Peyer's patch (tissue), 4 donors: Measurements from ENCODE around the gene RITA1. TPM values are rescaled to one million over a fixed set of nuclear protein-coding genes. Genes with fewer than 3 reads are reported as not detected.
A peak's percentile ranks its signal among the peaks of the same experiment; 100 is the strongest.

Source experiments
- DNase-seq, 3 donors: peaks; one replicate each; pipeline ENCODE4 v3.0.0-alpha.2; 2017 to 2019
- H3K27ac ChIP-seq, 4 donors: fragments of 200-600 bp; sonication (generic); one replicate each; pipeline ENCODE4 v1.5.1; 2016 to 2019
- H3K27me3 ChIP-seq, 2 donors: fragments of 200-600 bp; sonication (generic); one replicate each; pipeline ENCODE4 v1.5.1; 2019
- H3K36me3 ChIP-seq, 3 donors: fragments of 200-600 bp; sonication (generic); one replicate each; pipeline ENCODE4 v1.5.1; 2016 to 2019
- H3K4me1 ChIP-seq, 4 donors: fragments of 200-600 bp; sonication (generic); one replicate each; pipeline ENCODE4 v1.5.1; 2016 to 2019
- H3K4me3 ChIP-seq, 4 donors: fragments of 200-600 bp; sonication (generic); 1 replicate in 3 of 4; 2 replicates in 1 of 4; pipeline ENCODE4 v1.5.1; 2016 to 2019; ENCODE audit warnings: mild to moderate bottlenecking in 1 of 4
- H3K9me3 ChIP-seq, 4 donors: fragments of 200-600 bp; sonication (generic); one replicate each; pipeline ENCODE4 v1.5.1; 2016 to 2019; ENCODE audit warnings: mild to moderate bottlenecking in 1 of 4
- CTCF ChIP-seq, 6 experiments: fragments of 450-650 bp in 4 of 6; fragments of 200-600 bp in 2 of 6; sonication (generic) in 1 of 6; IDR thresholded peaks; one replicate each; pipeline ENCODE4 v1.5.1; 2017 to 2019; ENCODE audit warnings: antibody characterized with exemption in 6 of 6, mild to moderate bottlenecking in 3 of 6, moderate library complexity in 1 of 6
- POLR2A ChIP-seq, 2 donors: fragments of 450-650 bp; IDR thresholded peaks; one replicate each; pipeline ENCODE4 v1.5.1; 2017; ENCODE audit warnings: antibody characterized with exemption in 2 of 2, mild to moderate bottlenecking in 2 of 2, moderate library complexity in 2 of 2
- total RNA-seq, 4 donors: library from RNA; depleted of rRNA; stranded (reverse); fragments of >200 nt; gene quantifications; one replicate each; pipeline ENCODE4 v1.1.0, GENCODE V29; 2016

Gene RITA1
- total RNA-seq, 4 donors from 2014 or later = 5.0 to 36.6 (median 33.4) TPM

GRCh38 chr12:113144806-113145205 lies 40.7 kb upstream of the RITA1 start:
- TF ChIP-seq POLR2A (IDR thresholded peaks at IDR 0.05) = no peak
- TF ChIP-seq CTCF (IDR thresholded peaks at IDR 0.05) = no peak
- no peaks in the 10 kb centered on the region for H3K36me3 ChIP-seq
- no peaks in the 10 kb centered on the region for H3K9me3 ChIP-seq
- no peak overlapping the region for H3K4me3 ChIP-seq
- no peaks in the 10 kb centered on the region for H3K4me1 ChIP-seq
- no peak overlapping the region for H3K27ac ChIP-seq
- no peaks in the 10 kb centered on the region for H3K27me3 ChIP-seq
- DNase-seq = no peak

DNA sequence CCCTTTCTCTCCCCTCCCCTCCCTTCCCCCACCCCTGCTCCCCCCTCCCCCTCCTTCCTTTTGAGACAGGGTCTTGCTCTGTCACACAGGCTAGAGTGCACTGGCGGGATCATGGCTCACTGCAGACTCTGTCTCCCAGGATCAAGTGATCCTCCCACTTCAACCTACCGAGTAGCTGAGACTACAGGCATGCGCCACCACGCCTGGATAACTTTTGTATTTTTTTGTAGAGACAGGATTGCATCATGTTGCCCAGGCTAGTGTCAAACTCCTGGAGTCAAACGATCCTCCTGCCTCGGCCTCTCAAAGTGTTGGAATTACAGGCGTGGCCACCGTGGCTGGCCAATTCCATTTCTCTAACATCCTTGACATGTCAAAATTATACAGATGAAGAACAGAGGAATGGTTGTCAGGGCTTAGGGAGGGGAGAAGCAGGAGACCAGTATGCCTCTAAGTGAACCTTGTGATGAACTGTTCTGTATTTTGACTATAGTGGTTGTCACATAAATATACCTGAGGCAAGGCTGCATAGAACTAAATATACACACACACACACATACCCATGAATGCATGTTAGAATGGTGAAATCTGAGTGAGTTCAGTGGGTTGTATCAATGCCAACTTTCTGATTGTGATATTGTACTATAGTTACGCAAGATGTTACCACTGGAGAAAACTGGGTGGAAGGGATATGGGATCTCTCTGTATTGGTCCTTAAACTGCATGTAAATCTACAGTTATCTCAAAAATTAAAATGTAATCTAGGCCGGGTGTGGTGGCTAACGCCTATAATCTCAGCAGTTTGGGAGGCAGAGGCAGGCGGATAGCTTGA lies 39.6 kb upstream of the RITA1 start:
- no peak for TF ChIP-seq CTCF (IDR thresholded peaks at IDR 0.05)
- no peak for TF ChIP-seq POLR2A (IDR thresholded peaks at IDR 0.05)
- no peaks in the 10 kb centered on the region for H3K4me1 ChIP-seq
- no peaks in the 10 kb centered on the region for H3K27me3 ChIP-seq
- H3K27ac ChIP-seq = no peak overlapping the region
- no peaks in the 10 kb centered on the region for H3K9me3 ChIP-seq
- H3K4me3 ChIP-seq = no peak overlapping the region
- no peak for DNase-seq
- H3K36me3 ChIP-seq = no peaks in the 10 kb centered on the region

DNA sequence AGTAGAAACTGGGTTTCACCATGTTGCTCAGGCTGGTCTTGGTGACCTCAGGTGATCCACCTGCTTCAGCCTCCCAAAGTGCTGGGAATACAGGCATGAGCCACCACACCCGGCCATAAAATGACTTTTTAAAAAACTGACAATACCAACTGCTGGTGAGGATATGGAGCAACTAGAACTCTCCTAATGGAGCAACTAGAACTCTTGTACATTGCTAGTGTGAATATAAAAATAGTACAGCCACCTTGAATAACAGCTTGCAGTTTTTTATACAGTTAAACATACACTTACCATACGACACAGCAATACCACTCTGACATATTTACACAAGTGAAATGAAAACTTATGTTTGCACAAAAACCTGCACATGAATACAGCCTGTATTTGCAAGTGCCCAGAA lies 38.5 kb upstream of the RITA1 start:
- no peak overlapping the region for H3K4me3 ChIP-seq
- no peaks in the 10 kb centered on the region for H3K4me1 ChIP-seq
- H3K27ac ChIP-seq = no peak overlapping the region
- no peaks in the 10 kb centered on the region for H3K36me3 ChIP-seq
- no peak for DNase-seq
- no peaks in the 10 kb centered on the region for H3K27me3 ChIP-seq
- H3K9me3 ChIP-seq = no peaks in the 10 kb centered on the region
- TF ChIP-seq CTCF (IDR thresholded peaks at IDR 0.05) (no peak), POLR2A (IDR thresholded peaks at IDR 0.05) (no peak)

DNA sequence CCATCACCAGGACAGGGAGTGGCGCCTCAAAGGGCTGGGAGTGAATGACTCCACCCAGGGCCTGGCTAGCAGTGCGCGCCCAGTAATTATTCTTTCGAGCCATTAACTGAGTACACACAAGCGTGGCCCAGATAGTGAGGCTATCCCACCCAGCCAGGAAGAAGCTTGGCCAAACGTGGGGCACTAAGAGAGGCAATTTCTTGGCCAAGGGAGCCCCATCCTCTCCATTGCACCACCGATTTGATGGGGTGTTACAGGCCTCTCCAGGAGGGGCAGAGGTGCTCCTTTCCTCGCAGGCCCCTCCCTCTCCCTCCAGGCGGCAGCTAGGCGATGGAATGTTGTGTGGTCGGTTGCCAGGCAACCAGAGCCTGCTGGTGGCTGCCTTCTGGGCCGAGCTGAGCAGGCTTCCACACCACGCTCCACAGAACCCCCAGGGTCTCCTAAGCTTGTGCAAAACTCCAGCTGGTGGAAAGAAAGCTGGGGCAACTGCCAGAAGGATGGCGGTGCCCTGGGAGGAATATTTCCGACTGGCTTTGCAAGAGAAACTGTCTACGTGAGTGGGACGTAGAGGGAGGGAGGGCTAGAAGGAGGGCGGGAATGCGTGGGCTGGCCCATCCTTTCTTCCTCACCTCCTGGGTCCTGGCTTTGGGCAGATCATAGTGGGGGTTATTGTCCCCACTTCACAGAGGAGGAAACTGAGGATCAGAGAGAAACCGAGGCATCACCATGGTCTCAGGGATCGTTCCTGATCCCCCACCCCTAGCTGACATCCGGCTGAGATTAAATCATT lies 36.0 kb upstream of the RITA1 start, which contains the start of gene CFAP73:
CFAP73 (plus strand) TSS at position 364 of the 790 bp plus-strand sequence; CDS start at position 498, 134 bp downstream.
- H3K27ac ChIP-seq = peak within 1 kb of the TSS in 2 of 4 donors; percentile 4 to 30
- H3K9me3 ChIP-seq = no peaks in the 10 kb centered on the region
- peaks cover 0 to 21% (median 9%) of the 10 kb centered on the region in 4 donors for H3K4me1 ChIP-seq
- peak in 2 of 3 donors; percentile 65 to 75 for DNase-seq
- H3K4me3 ChIP-seq = no peak within 1 kb of the TSS
- H3K36me3 ChIP-seq = no peaks in the 10 kb centered on the region
- H3K27me3 ChIP-seq = peaks cover 0 to 3% of the 10 kb centered on the region in 2 donors
- TF ChIP-seq CTCF (IDR thresholded peaks at IDR 0.05) (no peak), POLR2A (IDR thresholded peaks at IDR 0.05) (no peak)

DNA sequence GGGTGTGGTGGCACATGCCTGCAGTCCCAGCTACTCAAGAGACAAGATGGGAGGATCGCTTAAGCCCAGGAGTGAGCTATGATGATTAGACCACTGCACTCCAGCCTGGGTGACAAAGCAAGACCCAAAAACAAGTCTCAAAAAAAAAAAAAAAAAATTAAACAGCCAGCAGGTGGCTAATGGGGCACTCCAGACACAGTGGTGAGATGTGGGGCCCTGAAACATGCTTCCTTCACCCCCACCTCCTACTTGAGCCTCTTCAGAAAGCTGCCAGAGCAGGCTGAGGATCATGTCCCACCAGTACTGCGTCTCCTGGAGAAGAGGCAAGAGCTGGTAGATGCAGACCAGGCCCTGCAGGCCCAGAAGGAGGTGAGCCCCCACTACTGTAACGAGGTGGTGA lies 33.9 kb upstream of the RITA1 start:
- Histone ChIP-seq H3K27ac (no peak overlapping the region), H3K4me3 (no peak overlapping the region), H3K4me1 (peaks cover 0 to 25% (median 10%) of the 10 kb centered on the region in 4 donors), H3K36me3 (no peaks in the 10 kb centered on the region), H3K27me3 (peaks cover 0 to 10% of the 10 kb centered on the region in 2 donors), H3K9me3 (no peaks in the 10 kb centered on the region)
- no peak for DNase-seq
- no peak for TF ChIP-seq CTCF (IDR thresholded peaks at IDR 0.05)
- no peak for TF ChIP-seq POLR2A (IDR thresholded peaks at IDR 0.05)
